Gastroesophageal sphincter (tissue), 4 donors: ENCODE results near the gene FOXO6. TPM values are rescaled to one million over a fixed set of nuclear protein-coding genes. Genes with fewer than 3 reads are reported as not detected.
A peak's percentile ranks its signal among the peaks of the same experiment; 100 is the strongest.

Experiments used
- ATAC-seq: fragments of 150-250 bp; one replicate; pipeline ENCODE4 v1.9.1; 2016; ENCODE audit warnings: mild to moderate bottlenecking, moderate library complexity
- H3K27ac ChIP-seq, 4 donors: fragments of 200-600 bp; sonication (generic) in 3 of 4; 1 replicate in 3 of 4; 2 replicates in 1 of 4; pipeline ENCODE4 v1.5.1; 2016 to 2019
- H3K27me3 ChIP-seq: fragments of 200-600 bp; sonication (generic); one replicate; pipeline ENCODE4 v1.5.1; 2019
- H3K36me3 ChIP-seq, 2 donors: fragments of 200-600 bp; sonication (generic); one replicate each; pipeline ENCODE4 v1.5.1; 2019; ENCODE audit warnings: control low read depth in 1 of 2
- H3K4me1 ChIP-seq, 3 donors: fragments of 200-600 bp; sonication (generic); 1 replicate in 2 of 3; 2 replicates in 1 of 3; pipeline ENCODE4 v1.5.1; 2016 to 2019; ENCODE audit warnings: control low read depth in 2 of 3
- H3K4me3 ChIP-seq, 2 donors: fragments of 200-600 bp; sonication (generic); one replicate each; pipeline ENCODE4 v1.5.1; 2019; ENCODE audit warnings: mild to moderate bottlenecking in 1 of 2, moderate library complexity in 1 of 2
- H3K9me3 ChIP-seq, 3 donors: fragments of 200-600 bp; sonication (generic); one replicate each; pipeline ENCODE4 v1.5.1; 2017 to 2019; ENCODE audit warnings: control low read depth in 2 of 3
- EP300 ChIP-seq: sonication (generic); formaldehyde crosslinking; IDR thresholded peaks from one replicate; pipeline ENCODE4 v1.6.1; 2017; ENCODE audit warnings: antibody characterized with exemption, mild to moderate bottlenecking
- POLR2A ChIP-seq, 2 donors: fragments of 450-650 bp; IDR thresholded peaks; one replicate each; pipeline ENCODE4 v1.6.1; 2017; ENCODE audit warnings: antibody characterized with exemption in 2 of 2, mild to moderate bottlenecking in 2 of 2, moderate library complexity in 1 of 2
- POLR2AphosphoS5 ChIP-seq: sonication (generic); formaldehyde crosslinking; IDR thresholded peaks from one replicate; pipeline ENCODE4 v1.6.1; 2017; ENCODE audit warnings: antibody characterized with exemption
- WGBS, 2 donors: methylation state at CpG; one replicate each; pipeline ENCODE4 v1.1.5; 2018; ENCODE audit warnings: low coverage in 1 of 2; 5-methylcytosine and 5-hydroxymethylcytosine counted together
- total RNA-seq, 4 donors: library from RNA; depleted of rRNA; stranded (reverse); fragments of >200 nt; gene quantifications; one replicate each; pipeline ENCODE4 v1.1.0, GENCODE V29; 2016
- TF ChIP-seq, protein P1 (sequence below), 4 experiments: fragments of 200-600 bp in 2 of 4; fragments of 450-650 bp in 2 of 4; sonication (generic) in 1 of 4; IDR thresholded peaks; one replicate each; pipeline ENCODE4 v1.5.1; 2017 to 2019; ENCODE audit warnings: antibody characterized with exemption in 4 of 4, mild to moderate bottlenecking in 2 of 4, moderate library complexity in 2 of 4

FOXO6 gene
- total RNA-seq, 4 donors from 2014 or later, result 0.27 to 2.2 (median 1.9) TPM

DNA sequence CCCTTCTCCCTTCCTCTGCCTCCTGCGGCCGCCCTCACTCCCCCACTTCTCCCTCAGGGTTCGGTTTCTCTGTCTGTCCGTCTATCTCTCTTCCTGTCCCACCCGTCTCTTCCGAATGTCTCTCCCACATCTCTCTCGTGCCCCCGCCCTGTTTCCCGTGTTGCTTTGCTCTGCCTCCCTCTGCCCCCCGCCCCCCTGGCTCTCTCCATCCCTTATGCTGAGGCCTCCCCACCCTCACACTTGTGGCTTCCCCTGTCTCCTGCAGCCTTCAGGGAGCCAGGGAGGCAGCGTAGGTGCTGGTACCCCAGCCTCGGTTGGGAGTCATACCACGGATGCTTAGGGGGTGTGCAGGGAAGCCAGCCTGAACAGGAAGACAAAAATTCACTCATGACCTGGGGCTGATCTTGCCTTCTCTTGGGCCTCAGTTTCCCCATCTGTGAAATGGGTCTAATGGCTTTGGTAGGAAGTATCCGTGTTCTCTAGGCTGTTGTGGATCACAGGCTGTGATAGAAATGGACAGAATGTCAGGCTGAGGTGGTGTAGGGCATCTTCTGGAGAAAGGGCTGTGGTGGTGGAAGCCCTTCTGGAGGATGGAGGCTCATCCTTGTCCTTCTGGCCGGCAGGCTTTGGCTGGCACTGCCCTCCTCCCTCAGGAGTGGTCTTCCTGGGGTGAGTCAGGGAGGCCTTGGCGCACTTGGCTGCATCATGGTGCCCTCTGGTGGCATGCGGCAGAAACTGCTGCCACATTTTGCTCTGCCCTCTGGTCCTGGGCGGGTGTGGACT, 55.5 kb downstream of the FOXO6 start:
- Histone ChIP-seq H3K36me3 (no peaks in the 10 kb centered on the region), H3K4me1 (peaks cover 0 to 31% (median 3%) of the 10 kb centered on the region in 3 donors), H3K27ac (no peak overlapping the region), H3K4me3 (no peak overlapping the region), H3K27me3 (no peaks in the 10 kb centered on the region), H3K9me3 (no peaks in the 10 kb centered on the region)
- ATAC-seq, result peak; percentile 36
- 0 to 38% methylated on average over 2 to 10 of the region's 18 CpGs for WGBS, 2 donors
- no peak for TF ChIP-seq EP300
- TF ChIP-seq, protein P1, sequence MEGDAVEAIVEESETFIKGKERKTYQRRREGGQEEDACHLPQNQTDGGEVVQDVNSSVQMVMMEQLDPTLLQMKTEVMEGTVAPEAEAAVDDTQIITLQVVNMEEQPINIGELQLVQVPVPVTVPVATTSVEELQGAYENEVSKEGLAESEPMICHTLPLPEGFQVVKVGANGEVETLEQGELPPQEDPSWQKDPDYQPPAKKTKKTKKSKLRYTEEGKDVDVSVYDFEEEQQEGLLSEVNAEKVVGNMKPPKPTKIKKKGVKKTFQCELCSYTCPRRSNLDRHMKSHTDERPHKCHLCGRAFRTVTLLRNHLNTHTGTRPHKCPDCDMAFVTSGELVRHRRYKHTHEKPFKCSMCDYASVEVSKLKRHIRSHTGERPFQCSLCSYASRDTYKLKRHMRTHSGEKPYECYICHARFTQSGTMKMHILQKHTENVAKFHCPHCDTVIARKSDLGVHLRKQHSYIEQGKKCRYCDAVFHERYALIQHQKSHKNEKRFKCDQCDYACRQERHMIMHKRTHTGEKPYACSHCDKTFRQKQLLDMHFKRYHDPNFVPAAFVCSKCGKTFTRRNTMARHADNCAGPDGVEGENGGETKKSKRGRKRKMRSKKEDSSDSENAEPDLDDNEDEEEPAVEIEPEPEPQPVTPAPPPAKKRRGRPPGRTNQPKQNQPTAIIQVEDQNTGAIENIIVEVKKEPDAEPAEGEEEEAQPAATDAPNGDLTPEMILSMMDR (IDR thresholded peaks at IDR 0.05), result peak in 3 of 4 experiments; percentile 92 to 95 (median 92)

DNA sequence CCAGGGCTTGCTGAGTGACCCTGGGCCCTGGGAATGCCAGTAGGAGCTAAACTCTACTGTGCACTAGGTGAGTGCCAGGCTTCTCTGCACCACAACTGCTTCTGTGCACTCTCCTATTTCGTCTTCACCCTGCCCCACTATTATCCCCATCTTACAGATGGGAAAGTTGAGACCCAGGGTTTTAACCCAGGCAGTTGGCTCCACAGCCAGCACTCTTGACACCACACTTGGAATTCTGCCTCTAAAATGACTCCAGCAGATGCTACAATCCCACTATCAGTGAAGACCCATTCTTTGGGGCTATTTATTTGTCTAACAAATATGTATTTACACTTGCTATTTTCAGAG, 56.1 kb downstream of the FOXO6 start:
- Histone ChIP-seq H3K27me3 (no peaks in the 10 kb centered on the region), H3K4me3 (no peak overlapping the region), H3K4me1 (peaks cover 0 to 31% (median 3%) of the 10 kb centered on the region in 3 donors), H3K9me3 (no peaks in the 10 kb centered on the region), H3K36me3 (no peaks in the 10 kb centered on the region), H3K27ac (no peak overlapping the region)
- WGBS, 2 donors, result 20 to 40% methylated on average over 1 of the region's 1 CpG
- TF ChIP-seq, protein P1 (IDR thresholded peaks at IDR 0.05), result peak in 1 of 4 experiments; percentile 0
- no peak for TF ChIP-seq POLR2A (IDR thresholded peaks at IDR 0.05)
- no peak for ATAC-seq

DNA sequence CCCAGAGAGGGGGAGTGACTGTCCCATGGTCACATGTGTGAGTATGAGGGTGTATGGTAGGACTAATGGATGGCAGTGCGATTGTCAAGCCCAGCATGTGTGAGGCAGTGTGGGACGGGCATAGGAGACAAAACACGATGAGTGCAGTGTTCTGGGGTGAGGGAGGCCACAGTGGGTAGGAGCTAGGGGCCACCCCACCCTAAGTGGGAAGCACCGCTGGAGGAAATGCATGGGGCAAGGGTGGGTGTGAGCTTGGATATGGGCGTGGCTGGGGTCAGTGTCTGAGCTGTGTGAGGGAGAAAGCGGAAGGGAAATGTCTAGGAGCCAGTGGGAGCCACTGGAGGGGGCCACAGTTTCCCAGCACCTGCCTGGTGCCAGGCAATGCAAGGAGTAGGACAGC, 56.5 kb downstream of the FOXO6 start:
- no peak overlapping the region for H3K4me3 ChIP-seq
- no peaks in the 10 kb centered on the region for H3K27me3 ChIP-seq
- WGBS, 2 donors, result 20 to 56% methylated on average over 1 to 4 of the region's 6 CpGs
- TF ChIP-seq POLR2A (IDR thresholded peaks at IDR 0.05), result no peak
- no peak for TF ChIP-seq EP300
- no peak for TF ChIP-seq POLR2AphosphoS5
- TF ChIP-seq, protein P1 (IDR thresholded peaks at IDR 0.05), result no peak
- H3K9me3 ChIP-seq, result no peaks in the 10 kb centered on the region
- peaks cover 0 to 31% (median 3%) of the 10 kb centered on the region in 3 donors for H3K4me1 ChIP-seq
- H3K27ac ChIP-seq, result no peak overlapping the region
- no peak for ATAC-seq
- H3K36me3 ChIP-seq, result no peaks in the 10 kb centered on the region

DNA sequence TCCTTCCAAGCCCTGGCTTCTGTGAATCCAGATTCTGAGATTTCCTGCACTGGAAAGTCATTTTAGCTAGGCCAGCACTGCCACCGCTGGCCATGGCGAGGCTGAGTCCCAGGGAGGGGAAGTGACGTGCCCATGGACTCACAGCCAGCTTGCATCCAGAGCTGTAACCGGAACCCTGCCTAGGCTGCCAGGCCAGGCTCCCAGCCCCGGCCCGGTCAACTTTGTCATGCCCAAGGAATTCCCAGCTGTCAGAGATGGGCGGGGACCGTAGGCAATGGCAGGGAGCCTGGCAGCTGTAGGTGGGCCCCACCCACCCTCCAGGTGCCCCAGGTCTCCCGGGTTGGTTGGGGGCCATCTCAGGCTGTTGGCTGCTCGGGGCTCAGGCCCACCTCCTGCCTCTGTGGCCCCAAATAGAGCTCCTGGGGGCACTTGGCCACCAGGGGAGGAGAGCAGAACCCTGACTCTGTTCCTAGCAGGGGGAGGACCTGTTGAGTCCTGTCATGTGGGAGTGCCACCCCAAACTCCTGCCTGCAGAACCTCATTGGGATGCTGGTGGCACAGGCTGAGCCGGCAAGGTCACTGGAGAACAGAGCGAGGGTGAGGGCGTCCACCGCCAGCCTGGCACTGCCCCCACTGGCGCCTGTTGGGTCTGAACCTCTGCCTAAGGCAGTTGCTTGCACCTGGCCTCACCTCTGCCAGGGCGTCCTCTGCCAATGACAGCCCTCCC, 57.8 kb downstream of the FOXO6 start:
- H3K4me3 ChIP-seq, result no peak overlapping the region
- no peaks in the 10 kb centered on the region for H3K27me3 ChIP-seq
- WGBS, 2 donors, result 76 to 78% methylated on average over 4 to 8 of the region's 16 CpGs
- H3K9me3 ChIP-seq, result no peaks in the 10 kb centered on the region
- peaks cover 0 to 31% (median 3%) of the 10 kb centered on the region in 3 donors for H3K4me1 ChIP-seq
- H3K36me3 ChIP-seq, result no peaks in the 10 kb centered on the region
- ATAC-seq, result peak; percentile 87
- no peak for TF ChIP-seq POLR2A (IDR thresholded peaks at IDR 0.05)
- TF ChIP-seq, protein P1 (IDR thresholded peaks at IDR 0.05), result peak in 1 of 4 experiments; percentile 12
- peak overlapping the region in 2 of 4 donors; percentile 31 to 67 for H3K27ac ChIP-seq
